Stimulated activated CD4-positive, alpha-beta T cell treated with anti-CD3 and anti-CD28 coated beads, Interleukin-2, amount 100 ng/mL, for 4 hours (primary cell): ENCODE measurements around the gene SIAH2.

Experiments
- DNase-seq: peaks from one replicate; pipeline ENCODE4 v3.0.0-alpha.2; 2020; ENCODE audit warnings: low read depth

The SIAH2 gene

DNA sequence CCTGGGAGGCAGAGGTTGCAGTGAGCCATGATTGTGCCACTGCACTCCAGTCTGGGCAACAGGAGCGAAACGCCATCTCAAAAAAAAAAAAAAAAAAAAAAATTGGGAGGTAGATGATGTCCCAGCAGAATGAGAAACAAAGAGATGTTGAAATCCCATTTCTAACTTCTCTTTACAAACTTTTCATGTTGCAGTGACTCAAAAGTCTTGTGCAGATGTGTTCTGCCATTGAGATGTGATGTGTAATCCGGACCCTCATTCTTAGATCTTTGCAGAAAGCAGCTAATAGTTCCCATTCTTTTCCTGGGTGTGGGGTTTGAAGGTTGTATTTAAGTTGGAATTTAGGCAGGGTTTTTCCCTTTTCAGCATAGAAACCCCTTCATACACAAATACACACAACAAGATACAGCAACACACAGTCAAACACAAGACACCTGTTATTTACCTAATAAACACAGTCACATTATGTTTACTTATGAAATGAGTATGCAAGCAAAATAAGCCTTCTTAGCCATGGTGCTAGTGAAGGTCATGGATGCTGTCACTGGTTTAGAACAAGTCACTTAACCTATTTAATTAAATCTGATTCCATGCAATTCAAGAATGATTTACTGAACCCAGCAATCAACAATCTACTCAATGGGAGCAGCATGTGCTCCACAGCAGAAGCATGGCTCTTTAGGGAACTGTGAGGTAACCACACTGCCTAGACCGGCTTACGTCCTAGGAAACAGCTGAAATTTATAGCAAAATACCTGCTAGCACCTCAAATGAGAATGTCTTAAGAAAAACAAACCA lies 14.9 kb downstream of the SIAH2 start:
- DNase-seq = no peak

DNA sequence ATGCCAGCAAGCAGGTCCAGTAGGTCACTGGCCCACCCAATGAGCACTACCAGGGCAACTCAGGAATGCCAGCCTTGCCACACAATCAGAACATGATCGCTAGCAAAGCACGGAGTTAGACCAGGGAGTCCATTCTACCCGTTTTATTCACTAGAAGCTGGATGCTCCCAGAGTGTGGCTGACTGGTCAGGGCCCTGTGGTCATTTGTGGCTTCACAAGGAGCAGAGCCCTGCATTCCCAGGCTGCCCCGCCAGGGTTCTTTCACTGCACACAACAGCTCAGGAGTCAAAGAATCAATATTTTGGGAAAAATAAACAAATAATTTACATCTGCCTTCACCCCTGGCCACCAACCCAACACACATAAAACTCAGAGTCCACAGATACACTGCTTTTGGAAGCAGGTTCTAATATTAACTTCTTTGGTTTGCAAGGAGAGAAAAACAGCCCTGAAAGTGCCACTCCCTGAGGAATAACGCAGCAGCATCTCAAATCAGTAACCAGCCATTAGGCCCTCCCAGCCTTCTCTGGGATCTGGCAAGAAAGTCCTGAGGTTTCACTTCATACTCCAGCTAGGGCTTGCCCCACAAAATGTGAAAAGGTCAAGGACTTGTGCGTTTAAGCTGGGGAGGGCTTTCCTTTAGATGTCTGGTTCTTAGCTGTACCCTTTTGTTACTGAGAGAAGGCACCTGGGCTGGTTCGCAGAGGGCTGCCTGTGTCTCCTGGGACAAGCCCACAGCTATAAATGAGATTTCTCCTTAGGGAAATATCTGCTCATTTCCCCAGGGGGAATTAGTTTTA lies 16.0 kb downstream of the SIAH2 start:
- DNase-seq = no peak

DNA sequence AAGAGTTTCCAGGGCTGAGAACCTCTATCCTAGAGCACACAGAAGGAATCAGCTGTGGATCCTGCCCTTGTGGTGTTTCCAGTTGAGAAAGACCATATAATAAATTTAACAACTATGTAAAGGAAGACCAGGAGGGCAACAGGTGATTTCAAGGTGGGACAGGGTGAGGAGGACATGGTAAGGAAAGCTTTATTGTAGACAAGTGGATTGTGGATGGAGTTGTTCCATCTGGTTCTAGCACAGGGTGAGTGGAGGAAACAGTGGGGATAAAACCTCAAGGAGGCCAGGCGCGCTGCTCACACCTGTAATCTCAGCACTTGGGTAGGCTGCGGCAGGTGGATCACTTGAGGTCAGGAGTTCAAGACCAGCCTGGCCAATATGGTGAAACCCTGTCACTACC lies 17.1 kb downstream of the SIAH2 start:
- DNase-seq = no peak

DNA sequence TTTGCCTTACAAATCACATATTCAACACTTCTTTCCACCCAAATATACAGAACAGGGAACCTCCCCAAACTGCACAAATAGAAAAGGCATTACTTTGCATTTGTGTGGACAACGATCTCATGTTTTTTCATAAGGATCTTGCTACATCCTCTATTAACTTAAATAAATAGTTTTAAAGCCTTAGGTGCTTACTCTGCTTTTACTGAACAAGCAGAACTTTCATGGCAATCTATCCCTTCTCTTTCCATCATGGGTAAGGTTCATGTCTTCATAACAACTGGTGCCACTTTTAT lies 18.1 kb downstream of the SIAH2 start:
- no peak for DNase-seq

DNA sequence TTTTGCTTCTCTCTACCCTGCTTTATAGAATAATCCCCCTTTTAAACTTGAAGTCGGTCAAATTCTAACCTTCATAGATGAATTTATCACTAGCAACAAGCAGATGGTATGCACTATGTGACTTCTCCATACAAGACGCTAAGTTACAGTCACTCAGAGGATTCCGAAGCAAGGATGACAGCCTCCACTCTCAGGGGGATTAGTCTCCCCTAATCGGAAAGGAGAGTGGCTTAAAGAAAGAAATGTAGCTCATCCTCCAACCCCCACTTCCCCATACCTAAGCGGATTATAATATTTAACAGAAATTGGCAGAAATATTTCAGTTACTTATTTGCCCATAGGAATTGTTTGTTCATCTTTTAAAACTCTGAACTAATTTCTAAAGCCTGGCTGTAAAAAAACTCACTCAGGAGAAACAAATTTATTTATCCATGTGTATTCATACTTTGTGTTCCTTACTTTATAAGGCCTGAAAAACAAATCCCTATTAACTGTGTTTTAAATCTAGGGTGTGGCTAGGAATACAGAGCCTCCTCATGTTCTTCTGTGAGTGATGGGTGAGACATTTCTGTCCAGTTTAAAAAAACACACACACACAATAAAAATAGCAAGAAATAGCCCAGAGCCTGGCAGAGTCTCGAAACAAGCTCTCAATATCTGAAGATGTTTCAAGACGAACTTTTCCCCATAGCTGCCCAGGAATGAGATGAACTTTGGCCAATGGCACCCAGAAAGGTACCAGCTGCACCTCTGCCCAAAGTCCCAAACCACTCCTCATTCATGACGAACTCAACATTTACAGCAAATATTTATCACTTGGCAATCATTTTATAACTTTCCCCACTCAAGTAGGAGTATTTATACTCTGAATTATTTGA lies 18.7 kb downstream of the SIAH2 start:
- DNase-seq = no peak

DNA sequence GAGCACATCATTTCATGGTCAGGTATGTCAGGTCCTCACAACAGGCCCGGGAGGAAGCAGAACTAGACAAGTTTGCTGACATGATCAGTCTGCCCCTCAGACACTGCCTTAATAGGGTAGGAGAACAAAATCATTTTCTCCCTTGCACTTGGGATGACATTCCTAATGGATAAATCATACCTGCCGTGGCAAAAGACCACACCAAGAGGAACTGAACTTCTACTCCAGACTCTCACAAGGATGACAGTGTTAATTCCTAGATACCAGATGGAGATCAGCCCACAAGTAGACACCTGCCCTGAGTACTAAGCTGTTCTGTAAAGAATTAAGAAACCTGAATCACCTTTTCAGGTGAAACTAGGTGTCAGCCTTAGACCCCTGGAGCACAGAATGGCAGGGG lies 19.5 kb downstream of the SIAH2 start:
- no peak for DNase-seq

DNA sequence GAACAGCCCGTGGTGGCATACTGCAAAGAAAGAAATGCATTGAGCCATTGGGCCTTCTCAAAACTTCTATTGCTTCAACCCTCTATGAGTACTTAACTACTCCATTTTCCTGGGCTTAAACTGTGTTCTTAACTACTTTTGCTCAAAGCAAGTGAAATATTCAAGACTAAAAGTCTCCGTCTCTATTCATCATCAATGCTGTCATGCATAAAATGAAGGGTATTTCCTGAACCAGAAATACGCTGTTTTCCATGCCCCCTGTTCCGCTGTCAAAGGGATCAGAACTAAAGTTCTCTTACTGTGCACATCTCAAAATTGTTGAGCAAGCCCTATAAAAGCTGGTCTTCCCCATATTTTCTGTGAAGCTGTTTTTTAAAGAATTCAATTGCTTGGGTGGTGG lies 20.3 kb downstream of the SIAH2 start:
- DNase-seq = no peak

DNA sequence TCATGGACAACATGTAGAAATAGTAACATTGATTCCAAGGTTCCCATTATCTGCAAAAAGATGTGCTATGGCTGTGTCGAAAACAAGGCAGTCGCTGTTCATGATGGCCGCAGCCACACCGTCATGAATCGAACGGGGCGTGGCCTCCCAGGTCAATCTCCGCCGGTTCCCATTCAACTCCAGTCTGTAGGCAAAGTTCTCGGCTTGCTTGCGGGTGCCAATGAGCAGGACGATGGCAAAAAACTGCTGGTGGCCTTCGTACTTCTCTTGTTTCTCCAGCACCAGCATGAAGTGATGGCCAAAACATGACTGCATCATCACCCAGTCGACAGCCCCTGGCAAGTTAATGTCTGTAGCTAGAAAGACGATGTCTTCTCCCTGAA lies 20.8 kb downstream of the SIAH2 start:
- no peak for DNase-seq

DNA sequence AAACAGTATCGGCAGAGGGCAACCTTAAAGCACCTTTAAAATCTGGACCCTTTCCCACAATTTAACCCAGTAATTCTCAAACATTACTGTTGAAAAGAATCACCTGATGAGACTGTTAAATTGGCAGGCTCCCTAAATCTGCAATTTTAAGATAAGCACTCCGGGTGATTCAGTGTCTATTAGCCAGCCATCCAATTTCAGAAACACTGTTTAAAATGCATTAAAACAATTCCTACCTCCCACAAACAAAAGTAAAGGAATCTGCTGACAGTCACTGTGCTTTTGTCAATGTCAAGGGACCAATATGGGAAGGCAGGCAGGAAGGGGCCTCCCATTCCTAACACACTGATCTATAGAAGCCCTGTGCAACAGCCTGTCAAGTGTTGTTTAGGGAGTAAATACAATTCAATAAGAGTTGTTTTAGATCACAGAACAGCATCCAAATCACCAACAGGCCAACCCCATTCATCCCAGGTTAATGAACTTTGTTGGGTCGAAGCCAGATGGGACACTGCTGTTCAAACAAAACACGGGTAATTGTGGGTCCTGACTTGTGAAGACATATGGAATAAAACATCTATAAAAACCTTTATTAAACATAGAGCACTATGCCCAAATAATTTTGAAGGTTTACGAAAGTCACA lies 21.4 kb downstream of the SIAH2 start:
- DNase-seq = no peak

DNA sequence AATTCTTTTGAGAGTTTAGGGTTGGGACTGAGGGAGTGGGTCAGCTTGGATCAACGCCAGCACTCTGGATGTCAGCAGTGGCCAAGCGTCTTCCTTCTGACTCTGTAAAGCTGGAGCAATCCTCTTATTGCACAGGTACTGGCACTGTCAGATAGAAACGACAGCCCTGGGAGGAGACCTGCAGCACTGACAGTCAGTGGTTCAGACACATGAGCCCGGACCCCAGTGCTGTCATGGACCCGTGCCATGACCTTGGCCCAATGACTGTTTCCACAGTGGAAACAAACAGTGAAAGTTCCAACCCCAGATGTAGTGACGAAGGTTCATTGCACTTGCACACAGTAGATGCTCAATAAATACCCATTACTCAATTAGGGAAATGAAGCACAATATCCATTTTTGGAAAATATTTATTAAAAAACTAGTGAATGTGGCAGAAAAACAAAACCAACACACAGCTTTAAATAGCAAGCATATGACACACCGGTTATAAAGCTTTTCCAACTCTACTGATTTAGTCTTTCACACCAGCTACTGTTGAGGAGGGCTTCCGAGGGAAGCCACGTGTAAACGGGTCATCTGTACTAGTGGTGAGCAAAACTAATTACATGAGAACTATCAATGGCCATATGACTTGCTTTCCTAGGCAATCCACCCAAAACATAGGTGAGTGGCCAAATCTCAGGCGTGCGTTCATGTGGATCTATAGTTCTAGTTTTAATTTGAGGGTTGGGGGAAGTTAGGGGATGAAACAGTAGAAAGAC lies 22.1 kb downstream of the SIAH2 start:
- no peak for DNase-seq

DNA sequence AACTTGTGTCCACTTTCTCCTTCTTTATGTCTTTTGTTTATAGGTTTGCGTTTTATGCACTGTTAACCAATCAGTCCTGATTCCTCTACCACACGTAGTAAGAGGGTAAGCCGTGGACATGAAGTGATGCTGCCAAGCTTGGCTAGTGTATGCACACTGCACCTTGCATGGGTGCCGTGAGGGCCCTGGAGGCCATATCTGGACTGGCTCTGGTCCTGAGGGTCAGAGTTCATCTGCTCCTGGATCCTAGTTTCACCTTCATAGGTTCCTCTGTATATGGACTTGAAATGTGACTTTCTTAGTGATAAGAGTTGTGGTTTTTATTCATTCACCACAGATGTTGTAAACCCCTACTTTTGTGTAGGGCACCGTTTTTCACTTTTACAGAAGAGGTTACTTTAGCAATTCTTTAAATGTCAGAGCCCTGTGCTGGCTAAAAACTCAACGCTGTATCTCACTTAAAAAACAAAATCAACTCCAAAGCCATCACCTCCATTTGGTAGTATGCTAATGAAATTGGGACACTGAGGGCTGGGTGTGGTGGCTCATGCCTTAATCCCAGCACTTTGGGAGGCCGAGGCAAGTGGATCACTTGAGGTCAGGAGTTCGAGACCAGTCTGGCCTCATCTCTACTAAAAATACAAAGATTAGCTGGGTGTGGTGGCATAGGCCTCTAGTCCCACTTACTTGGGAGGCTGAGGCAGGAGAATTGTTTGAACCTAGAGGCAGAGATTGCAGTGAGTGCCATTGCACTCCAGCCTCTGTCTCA lies 22.9 kb downstream of the SIAH2 start:
- no peak for DNase-seq

DNA sequence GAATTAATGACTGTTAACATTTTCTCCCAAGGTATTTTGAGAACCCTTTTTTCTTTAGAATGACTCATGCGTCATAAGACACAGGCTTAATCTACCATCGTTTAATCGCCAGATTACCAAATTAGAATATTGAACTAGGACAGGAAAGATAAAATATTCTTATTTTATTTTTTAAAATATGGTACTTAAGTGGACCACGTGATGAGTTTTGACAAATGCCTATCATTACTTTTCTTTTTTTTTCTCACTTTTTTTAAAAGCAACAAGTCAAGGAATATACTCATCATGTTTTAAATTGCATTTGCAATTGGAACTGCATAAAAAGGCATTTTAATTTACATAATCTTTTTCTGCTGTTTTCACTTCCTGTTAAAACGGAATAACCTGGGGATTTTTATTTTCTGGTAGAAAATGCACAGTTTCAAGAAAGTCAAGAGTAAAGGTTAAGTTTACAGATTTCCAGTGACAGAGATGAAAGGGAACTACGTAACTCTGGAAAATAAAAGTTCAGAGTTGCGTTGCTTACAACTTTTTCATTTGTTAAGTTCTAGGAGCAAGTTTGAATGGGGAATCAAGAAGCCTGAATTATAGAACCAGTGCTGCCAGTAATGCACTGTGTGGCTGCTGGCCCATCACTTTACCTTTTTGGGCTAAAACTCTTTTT lies 23.6 kb downstream of the SIAH2 start:
- DNase-seq = no peak

DNA sequence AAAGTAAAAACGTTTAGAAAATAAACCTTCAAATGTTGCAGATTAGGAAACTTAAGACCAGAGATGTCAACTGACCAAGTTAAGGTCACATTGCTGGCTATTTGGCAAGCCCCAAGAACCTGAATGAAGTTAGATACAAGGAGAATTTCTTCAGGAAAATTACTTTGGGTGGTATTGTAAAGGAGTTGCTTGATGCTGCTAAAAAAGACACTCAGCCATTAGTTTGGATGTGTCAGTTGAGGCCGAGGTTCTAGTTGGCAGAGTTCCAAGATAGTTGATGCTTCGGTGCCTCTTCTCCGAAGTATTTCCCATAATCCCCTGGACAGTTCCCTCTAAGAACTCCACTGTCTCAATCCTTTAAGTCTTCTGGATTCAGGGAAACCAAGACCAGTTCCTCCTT lies 24.3 kb downstream of the SIAH2 start:
- DNase-seq = no peak

DNA sequence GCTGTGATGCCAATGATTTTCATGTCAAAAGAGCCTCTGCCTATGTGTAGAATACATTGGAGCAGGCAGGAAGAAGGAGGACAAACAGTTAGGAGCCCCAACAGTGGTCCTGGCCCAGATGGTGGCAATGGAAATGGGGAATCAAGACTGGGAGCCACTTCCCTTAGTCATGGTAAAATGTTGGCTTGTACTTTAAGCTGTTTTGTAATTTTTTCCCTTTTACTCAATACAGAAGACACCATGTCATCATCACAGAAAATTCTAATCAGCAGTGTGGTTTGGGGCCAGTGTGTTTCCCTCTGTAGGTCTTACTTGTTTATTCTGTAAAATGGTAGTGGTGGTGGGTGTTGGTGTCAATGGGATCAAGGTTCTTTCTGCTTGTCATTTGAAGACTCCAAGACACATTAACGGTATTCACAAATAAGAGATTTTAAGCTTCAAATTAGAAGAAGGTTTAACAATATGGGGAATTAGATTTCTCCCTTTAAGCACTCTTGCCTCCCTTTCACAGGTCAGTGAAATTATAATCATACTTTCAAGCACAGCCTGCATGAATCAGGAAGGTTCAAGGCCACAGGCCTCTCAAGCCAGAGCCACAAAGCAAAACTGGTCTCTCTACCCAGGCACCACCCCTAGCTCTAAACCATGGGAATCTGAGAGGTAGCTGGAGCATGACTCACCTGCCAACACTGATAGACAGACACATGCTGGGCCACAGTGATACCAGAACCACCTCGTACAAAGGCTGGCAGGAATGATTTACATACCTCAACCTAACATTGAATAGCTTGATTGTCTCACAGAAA lies 24.9 kb downstream of the SIAH2 start:
- DNase-seq = no peak

DNA sequence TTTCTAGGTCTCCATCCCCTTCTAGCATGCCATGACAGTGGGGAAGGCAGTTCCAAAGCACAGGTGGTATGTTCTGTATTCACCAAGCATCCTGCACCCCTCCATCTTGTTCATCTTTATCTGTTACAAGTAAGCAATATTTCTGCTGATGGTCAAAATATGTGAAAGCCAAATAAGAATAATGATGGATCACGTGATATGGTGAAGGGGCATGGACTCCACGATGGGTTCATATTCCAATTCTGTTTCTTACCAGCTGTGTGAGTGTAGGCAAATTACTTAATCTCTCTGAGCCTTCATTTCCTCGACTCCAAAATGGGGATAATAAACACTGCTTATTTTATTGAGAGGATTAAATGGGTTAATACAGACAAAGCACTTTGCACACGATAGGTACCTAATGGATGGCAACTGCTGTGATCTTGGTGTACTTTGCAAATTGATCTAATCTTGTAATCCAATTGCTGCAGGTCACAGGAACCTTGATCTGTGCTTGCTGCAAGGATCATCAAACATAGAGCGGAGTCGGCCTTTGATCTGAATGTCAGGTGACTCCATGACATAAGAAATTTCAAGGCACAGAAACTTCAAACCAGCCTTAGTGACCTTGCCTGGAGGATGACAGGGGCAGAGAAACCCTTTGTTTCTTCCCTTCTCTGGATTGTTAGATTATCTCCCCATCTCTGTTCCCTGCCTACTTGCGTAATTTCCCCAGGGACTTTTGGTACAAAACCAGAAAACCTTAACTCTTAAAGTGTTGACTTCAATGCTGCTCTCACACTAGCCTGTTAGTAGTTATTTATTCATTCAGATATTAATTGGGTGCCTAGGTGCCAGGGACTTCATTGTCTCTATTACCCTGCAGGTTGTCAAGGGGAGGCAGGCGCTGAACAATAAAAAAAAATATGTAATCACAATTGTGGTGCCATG lies 25.8 kb downstream of the SIAH2 start:
- DNase-seq = no peak

DNA sequence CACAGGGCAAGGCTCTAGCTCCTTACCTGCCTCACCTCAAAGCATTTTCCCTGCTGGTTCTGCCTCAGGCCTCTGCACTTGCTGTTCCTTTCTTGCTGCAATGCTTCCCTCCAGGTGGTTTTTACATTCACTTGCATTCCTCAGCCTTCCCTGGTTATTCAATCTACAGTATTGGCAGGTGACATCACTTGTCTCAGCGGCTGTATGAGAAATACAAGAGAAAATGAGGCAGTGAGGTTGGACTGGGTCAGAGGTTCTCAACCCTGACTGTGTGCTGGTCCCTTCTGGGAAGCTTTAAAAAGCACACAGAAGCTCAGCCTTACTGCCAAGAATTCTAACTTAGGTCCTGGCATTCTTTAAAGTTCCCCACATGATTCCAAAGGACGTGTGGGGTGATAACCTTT lies 26.7 kb downstream of the SIAH2 start:
- DNase-seq = no peak

DNA sequence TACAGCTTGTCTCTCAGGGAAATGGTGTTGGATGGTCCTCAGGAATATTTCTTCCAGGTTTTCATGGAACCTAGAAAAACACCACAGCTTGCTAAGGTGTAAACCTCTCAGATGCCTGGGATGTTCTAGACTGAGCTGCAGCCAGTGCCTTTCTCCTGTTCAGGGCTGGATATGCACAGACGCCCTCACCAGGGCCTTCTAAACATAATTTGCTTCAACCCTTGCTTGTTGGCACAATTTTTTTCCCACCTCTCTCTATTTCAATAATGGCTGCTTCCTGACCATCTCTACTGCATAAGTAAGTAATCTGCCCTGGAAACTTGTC lies 28.2 kb downstream of the SIAH2 start:
- DNase-seq = no peak
